Activated CD4-positive, alpha-beta T cell treated with anti-CD3 and anti-CD28 coated beads, Interleukin-2, amount 10 ng/mL, durations not matched to agents 24 days and 14 days (primary cell): ENCODE data around the gene MSI2. TPM values are rescaled to one million over a fixed set of nuclear protein-coding genes. Genes with fewer than 3 reads are reported as not detected.

Experiments
- DNase-seq: peaks from one replicate; pipeline ENCODE4 v3.0.0; 2022
- H3K27ac Mint-ChIP-seq: one replicate; pipeline ENCODE4 v1.8.0; 2022; ENCODE audit warnings: mild to moderate bottlenecking, mixed read lengths
- H3K27me3 Mint-ChIP-seq: one replicate; pipeline ENCODE4 v1.8.0; 2022; ENCODE audit warnings: mixed read lengths
- H3K36me3 Mint-ChIP-seq: one replicate; pipeline ENCODE4 v1.8.0; 2022; ENCODE audit warnings: low read depth, mild to moderate bottlenecking, mixed read lengths
- H3K4me1 Mint-ChIP-seq: one replicate; pipeline ENCODE4 v1.8.0; 2021; ENCODE audit warnings: mixed read lengths
- H3K4me3 Mint-ChIP-seq: one replicate; pipeline ENCODE4 v1.8.0; 2022; ENCODE audit warnings: mild to moderate bottlenecking, moderate library complexity, mixed read lengths
- H3K9me3 Mint-ChIP-seq: one replicate; pipeline ENCODE4 v1.8.0; 2021; ENCODE audit warnings: mixed read lengths
- intact Hi-C: fragments of 100-400 bp; cut with micrococcal nuclease; formaldehyde crosslinking; loops from one replicate; pipeline ENCODE4 v1.15.1; 2023
- total RNA-seq: library from RNA; stranded (reverse); gene quantifications from 2 replicates; pipeline ENCODE4 v1.2.3, GENCODE V29; 2022

MSI2 gene
- total RNA-seq, 1 donor from 2014 or later: 172 TPM

GRCh38 chr17:57636274-57636673, 380.0 kb downstream of the MSI2 start:
- Mint-ChIP-seq H3K4me1 (no peaks in the 10 kb centered on the region), H3K27me3 (no peaks in the 10 kb centered on the region)

GRCh38 chr17:57636985-57637665, 380.8 kb downstream of the MSI2 start:
- intact Hi-C loops: no loop called here
- H3K9me3 Mint-ChIP-seq: no peaks in the 10 kb centered on the region
- H3K27ac Mint-ChIP-seq: peak overlapping the region; percentile 38
- peaks cover 26% of the 10 kb centered on the region for H3K36me3 Mint-ChIP-seq
- no peaks in the 10 kb centered on the region for H3K4me1 Mint-ChIP-seq
- no peaks in the 10 kb centered on the region for H3K27me3 Mint-ChIP-seq
- no peak for DNase-seq
- no peak overlapping the region for H3K4me3 Mint-ChIP-seq

More at GRCh38 chr17:57636274-57636673, 380.0 kb downstream of the MSI2 start:
- intact Hi-C loops: no loop called here
- peaks cover 32% of the 10 kb centered on the region for H3K36me3 Mint-ChIP-seq
- no peak for DNase-seq
- H3K27ac Mint-ChIP-seq: no peak overlapping the region
- H3K9me3 Mint-ChIP-seq: no peaks in the 10 kb centered on the region
- no peak overlapping the region for H3K4me3 Mint-ChIP-seq

- DNase-seq: no peak
- H3K36me3 Mint-ChIP-seq: peaks cover 21% of the 10 kb centered on the region
- H3K27ac Mint-ChIP-seq: no peak overlapping the region
- H3K4me3 Mint-ChIP-seq: no peak overlapping the region
- no peaks in the 10 kb centered on the region for H3K27me3 Mint-ChIP-seq
- H3K9me3 Mint-ChIP-seq: no peaks in the 10 kb centered on the region
- intact Hi-C loops: no loop called here
- no peaks in the 10 kb centered on the region for H3K4me1 Mint-ChIP-seq
These were observed 381.3 kb downstream of the MSI2 start for GRCh38 chr17:57637666-57638010.

- DNase-seq: no peak
- peaks cover 15% of the 10 kb centered on the region for H3K36me3 Mint-ChIP-seq
- no peaks in the 10 kb centered on the region for H3K4me1 Mint-ChIP-seq
- H3K27me3 Mint-ChIP-seq: no peaks in the 10 kb centered on the region
- no peaks in the 10 kb centered on the region for H3K9me3 Mint-ChIP-seq
- H3K4me3 Mint-ChIP-seq: no peak overlapping the region
- no peak overlapping the region for H3K27ac Mint-ChIP-seq
- intact Hi-C loops: no loop called here
These were observed 382.0 kb downstream of the MSI2 start for GRCh38 chr17:57638284-57638683.

- Mint-ChIP-seq H3K9me3 (no peaks in the 10 kb centered on the region), H3K4me3 (no peak overlapping the region), H3K27ac (no peak overlapping the region), H3K4me1 (no peaks in the 10 kb centered on the region), H3K27me3 (no peaks in the 10 kb centered on the region), H3K36me3 (peaks cover 11% of the 10 kb centered on the region)
- intact Hi-C loops: no loop called here
- no peak for DNase-seq
These were observed 383.1 kb downstream of the MSI2 start for GRCh38 chr17:57639381-57639780.

GRCh38 chr17:57640079-57640478, 383.8 kb downstream of the MSI2 start:
- Mint-ChIP-seq H3K9me3 (no peaks in the 10 kb centered on the region), H3K36me3 (peaks cover 12% of the 10 kb centered on the region), H3K27me3 (no peaks in the 10 kb centered on the region), H3K27ac (no peak overlapping the region), H3K4me3 (no peak overlapping the region), H3K4me1 (no peaks in the 10 kb centered on the region)
- intact Hi-C loops: no loop called here
- no peak for DNase-seq

GRCh38 chr17:57641761-57642160, 385.4 kb downstream of the MSI2 start:
- Mint-ChIP-seq H3K4me1 (peaks cover 7% of the 10 kb centered on the region), H3K9me3 (no peaks in the 10 kb centered on the region), H3K27ac (no peak overlapping the region), H3K4me3 (no peak overlapping the region), H3K27me3 (no peaks in the 10 kb centered on the region), H3K36me3 (peaks cover 11% of the 10 kb centered on the region)
- no peak for DNase-seq
- intact Hi-C loops: no loop called here

- Mint-ChIP-seq H3K4me1 (peaks cover 7% of the 10 kb centered on the region), H3K27ac (no peak overlapping the region), H3K27me3 (no peaks in the 10 kb centered on the region), H3K36me3 (peaks cover 8% of the 10 kb centered on the region), H3K4me3 (no peak overlapping the region), H3K9me3 (no peaks in the 10 kb centered on the region)
- DNase-seq: no peak
- intact Hi-C loops: no loop called here
These were observed 386.7 kb downstream of the MSI2 start for GRCh38 chr17:57643062-57643461.

- peaks cover 7% of the 10 kb centered on the region for H3K4me1 Mint-ChIP-seq
- H3K4me3 Mint-ChIP-seq: no peak overlapping the region
These were observed 388.0 kb downstream of the MSI2 start for GRCh38 chr17:57644326-57644725.

GRCh38 chr17:57645950-57646665, 389.8 kb downstream of the MSI2 start:
- H3K36me3 Mint-ChIP-seq: peaks cover 6% of the 10 kb centered on the region
- intact Hi-C loops: no loop called here
- H3K27me3 Mint-ChIP-seq: no peaks in the 10 kb centered on the region
- peaks cover 7% of the 10 kb centered on the region for H3K4me1 Mint-ChIP-seq
- H3K9me3 Mint-ChIP-seq: no peaks in the 10 kb centered on the region
- H3K27ac Mint-ChIP-seq: peak overlapping the region; percentile 79
- no peak overlapping the region for H3K4me3 Mint-ChIP-seq
- peak; percentile 61 for DNase-seq

More at GRCh38 chr17:57644326-57644725, 388.0 kb downstream of the MSI2 start:
- Mint-ChIP-seq H3K36me3 (peaks cover 8% of the 10 kb centered on the region), H3K27me3 (no peaks in the 10 kb centered on the region), H3K27ac (no peak overlapping the region), H3K9me3 (no peaks in the 10 kb centered on the region)
- intact Hi-C loops: no loop called here
- no peak for DNase-seq

- Mint-ChIP-seq H3K27me3 (no peaks in the 10 kb centered on the region), H3K4me1 (peaks cover 7% of the 10 kb centered on the region), H3K9me3 (no peaks in the 10 kb centered on the region), H3K36me3 (peaks cover 6% of the 10 kb centered on the region), H3K27ac (no peak overlapping the region), H3K4me3 (no peak overlapping the region)
- intact Hi-C loops: no loop called here
- no peak for DNase-seq
These were observed 392.4 kb downstream of the MSI2 start for GRCh38 chr17:57648720-57649119.

- Mint-ChIP-seq H3K27me3 (no peaks in the 10 kb centered on the region), H3K4me3 (no peak overlapping the region), H3K4me1 (peaks cover 7% of the 10 kb centered on the region), H3K36me3 (peaks cover 5% of the 10 kb centered on the region), H3K9me3 (no peaks in the 10 kb centered on the region), H3K27ac (no peak overlapping the region)
- intact Hi-C loops: no loop called here
- no peak for DNase-seq
These were observed 392.9 kb downstream of the MSI2 start for GRCh38 chr17:57649191-57649590.

GRCh38 chr17:57649731-57650484, 393.6 kb downstream of the MSI2 start:
- no peaks in the 10 kb centered on the region for H3K27me3 Mint-ChIP-seq
- no peak for DNase-seq
- H3K9me3 Mint-ChIP-seq: no peaks in the 10 kb centered on the region
- intact Hi-C loops: no loop called here
- H3K27ac Mint-ChIP-seq: no peak overlapping the region
- no peak overlapping the region for H3K4me3 Mint-ChIP-seq
- H3K4me1 Mint-ChIP-seq: peaks cover 7% of the 10 kb centered on the region
- H3K36me3 Mint-ChIP-seq: peaks cover 2% of the 10 kb centered on the region

- no peak for DNase-seq
- intact Hi-C loops: no loop called here
- peaks cover 3% of the 10 kb centered on the region for H3K36me3 Mint-ChIP-seq
- peaks cover 7% of the 10 kb centered on the region for H3K4me1 Mint-ChIP-seq
- no peak overlapping the region for H3K27ac Mint-ChIP-seq
- no peaks in the 10 kb centered on the region for H3K27me3 Mint-ChIP-seq
- H3K4me3 Mint-ChIP-seq: no peak overlapping the region
- H3K9me3 Mint-ChIP-seq: no peaks in the 10 kb centered on the region
These were observed 394.2 kb downstream of the MSI2 start for GRCh38 chr17:57650548-57650947.
